ENCODE data around the gene SPACA7.

Gene SPACA7

GRCh38 chr13:112348642-112349345 is 27.4 kb upstream of the SPACA7 start:
- H3K9me3 ChIP-seq (ENCODE audit: control insufficient read depth in 5 of 5, low read length in 5 of 5): no peaks in the 10 kb centered on the region
- H3K4me1 ChIP-seq (ENCODE audit: control insufficient read depth in 5 of 5, insufficient read depth in 5 of 5, low read length in 5 of 5): peaks cover 16 to 51% (median 41%) of the 10 kb centered on the region in 5 donors

GRCh38 chr13:112349681-112350080 is 26.5 kb upstream of the SPACA7 start:
- no peak overlapping the region for H3K27ac ChIP-seq (ENCODE audit: low read depth, low read length)
- peaks cover 0 to 24% (median 7%) of the 10 kb centered on the region in 5 donors for H3K27me3 ChIP-seq (ENCODE audit: control insufficient read depth in 5 of 5, insufficient read depth in 4 of 5, low read length in 5 of 5)
- no peaks in the 10 kb centered on the region for H3K36me3 ChIP-seq (ENCODE audit: control insufficient read depth in 5 of 5, insufficient read depth in 5 of 5, low read length in 5 of 5)
- H3K4me1 ChIP-seq (ENCODE audit: control insufficient read depth in 5 of 5, insufficient read depth in 5 of 5, low read length in 5 of 5): peaks cover 16 to 51% (median 41%) of the 10 kb centered on the region in 5 donors
- no peak overlapping the region for H3K4me3 ChIP-seq (ENCODE audit: low read depth in 1 of 5, low read length in 5 of 5)
- H3K9me3 ChIP-seq (ENCODE audit: control insufficient read depth in 5 of 5, low read length in 5 of 5): no peaks in the 10 kb centered on the region
- peak overlapping the region in 1 of 5 donors; percentile 38 for H3K9ac ChIP-seq (ENCODE audit: low read length in 5 of 5)

More at GRCh38 chr13:112348642-112349345, 27.4 kb upstream of the SPACA7 start:
- peaks cover 2 to 32% (median 6%) of the 10 kb centered on the region in 5 donors for H3K27me3 ChIP-seq (ENCODE audit: control insufficient read depth in 5 of 5, insufficient read depth in 4 of 5, low read length in 5 of 5)
- no peak overlapping the region for H3K9ac ChIP-seq (ENCODE audit: low read length in 5 of 5)
- H3K27ac ChIP-seq (ENCODE audit: low read depth, low read length): no peak overlapping the region
- H3K4me3 ChIP-seq (ENCODE audit: low read depth in 1 of 5, low read length in 5 of 5): no peak overlapping the region
- no peaks in the 10 kb centered on the region for H3K36me3 ChIP-seq (ENCODE audit: control insufficient read depth in 5 of 5, insufficient read depth in 5 of 5, low read length in 5 of 5)

GRCh38 chr13:112350300-112350699 is 25.9 kb upstream of the SPACA7 start:
- Histone ChIP-seq H3K9me3 (ENCODE audit: control insufficient read depth in 5 of 5, low read length in 5 of 5) (no peaks in the 10 kb centered on the region), H3K27ac (ENCODE audit: low read depth, low read length) (no peak overlapping the region), H3K4me1 (ENCODE audit: control insufficient read depth in 5 of 5, insufficient read depth in 5 of 5, low read length in 5 of 5) (peaks cover 16 to 51% (median 41%) of the 10 kb centered on the region in 5 donors), H3K9ac (ENCODE audit: low read length in 5 of 5) (no peak overlapping the region), H3K36me3 (ENCODE audit: control insufficient read depth in 5 of 5, insufficient read depth in 5 of 5, low read length in 5 of 5) (no peaks in the 10 kb centered on the region), H3K27me3 (ENCODE audit: control insufficient read depth in 5 of 5, insufficient read depth in 4 of 5, low read length in 5 of 5) (peaks cover 0 to 24% (median 8%) of the 10 kb centered on the region in 5 donors), H3K4me3 (ENCODE audit: low read depth in 1 of 5, low read length in 5 of 5) (no peak overlapping the region)

- no peak overlapping the region for H3K27ac ChIP-seq (ENCODE audit: low read depth, low read length)
- peaks cover 0 to 16% (median 3%) of the 10 kb centered on the region in 5 donors for H3K27me3 ChIP-seq (ENCODE audit: control insufficient read depth in 5 of 5, insufficient read depth in 4 of 5, low read length in 5 of 5)
- H3K4me1 ChIP-seq (ENCODE audit: control insufficient read depth in 5 of 5, insufficient read depth in 5 of 5, low read length in 5 of 5): peaks cover 14 to 42% (median 31%) of the 10 kb centered on the region in 5 donors
- H3K4me3 ChIP-seq (ENCODE audit: low read depth in 1 of 5, low read length in 5 of 5): no peak overlapping the region
- no peaks in the 10 kb centered on the region for H3K36me3 ChIP-seq (ENCODE audit: control insufficient read depth in 5 of 5, insufficient read depth in 5 of 5, low read length in 5 of 5)
- H3K9ac ChIP-seq (ENCODE audit: low read length in 5 of 5): no peak overlapping the region
- no peaks in the 10 kb centered on the region for H3K9me3 ChIP-seq (ENCODE audit: control insufficient read depth in 5 of 5, low read length in 5 of 5)
These were observed 24.3 kb upstream of the SPACA7 start for GRCh38 chr13:112351825-112352224.

GRCh38 chr13:112353856-112354255 is 22.3 kb upstream of the SPACA7 start:
- no peak overlapping the region for H3K27ac ChIP-seq (ENCODE audit: low read depth, low read length)

GRCh38 chr13:112354330-112355273 is 21.6 kb upstream of the SPACA7 start:
- peaks cover 14 to 39% (median 29%) of the 10 kb centered on the region in 5 donors for H3K4me1 ChIP-seq (ENCODE audit: control insufficient read depth in 5 of 5, insufficient read depth in 5 of 5, low read length in 5 of 5)
- H3K4me3 ChIP-seq (ENCODE audit: low read depth in 1 of 5, low read length in 5 of 5): no peak overlapping the region
- peaks cover 0 to 3% (median 0%) of the 10 kb centered on the region in 5 donors for H3K9me3 ChIP-seq (ENCODE audit: control insufficient read depth in 5 of 5, low read length in 5 of 5)
- H3K27ac ChIP-seq (ENCODE audit: low read depth, low read length): no peak overlapping the region
- no peak overlapping the region for H3K9ac ChIP-seq (ENCODE audit: low read length in 5 of 5)
- H3K36me3 ChIP-seq (ENCODE audit: control insufficient read depth in 5 of 5, insufficient read depth in 5 of 5, low read length in 5 of 5): no peaks in the 10 kb centered on the region
- peaks cover 0 to 5% (median 0%) of the 10 kb centered on the region in 5 donors for H3K27me3 ChIP-seq (ENCODE audit: control insufficient read depth in 5 of 5, insufficient read depth in 4 of 5, low read length in 5 of 5)

More at GRCh38 chr13:112353856-112354255, 22.3 kb upstream of the SPACA7 start:
- Histone ChIP-seq H3K36me3 (ENCODE audit: control insufficient read depth in 5 of 5, insufficient read depth in 5 of 5, low read length in 5 of 5) (no peaks in the 10 kb centered on the region), H3K27me3 (ENCODE audit: control insufficient read depth in 5 of 5, insufficient read depth in 4 of 5, low read length in 5 of 5) (peaks cover 0 to 7% (median 0%) of the 10 kb centered on the region in 5 donors), H3K4me1 (ENCODE audit: control insufficient read depth in 5 of 5, insufficient read depth in 5 of 5, low read length in 5 of 5) (peaks cover 14 to 39% (median 29%) of the 10 kb centered on the region in 5 donors), H3K9me3 (ENCODE audit: control insufficient read depth in 5 of 5, low read length in 5 of 5) (peaks cover 0 to 3% (median 0%) of the 10 kb centered on the region in 5 donors), H3K9ac (ENCODE audit: low read length in 5 of 5) (no peak overlapping the region), H3K4me3 (ENCODE audit: low read depth in 1 of 5, low read length in 5 of 5) (no peak overlapping the region)

- no peak overlapping the region for H3K4me3 ChIP-seq (ENCODE audit: low read depth in 1 of 5, low read length in 5 of 5)
- peaks cover 0 to 4% (median 3%) of the 10 kb centered on the region in 5 donors for H3K9me3 ChIP-seq (ENCODE audit: control insufficient read depth in 5 of 5, low read length in 5 of 5)
- H3K36me3 ChIP-seq (ENCODE audit: control insufficient read depth in 5 of 5, insufficient read depth in 5 of 5, low read length in 5 of 5): no peaks in the 10 kb centered on the region
- no peak overlapping the region for H3K27ac ChIP-seq (ENCODE audit: low read depth, low read length)
- peaks cover 0 to 3% (median 0%) of the 10 kb centered on the region in 5 donors for H3K27me3 ChIP-seq (ENCODE audit: control insufficient read depth in 5 of 5, insufficient read depth in 4 of 5, low read length in 5 of 5)
- H3K4me1 ChIP-seq (ENCODE audit: control insufficient read depth in 5 of 5, insufficient read depth in 5 of 5, low read length in 5 of 5): peaks cover 9 to 32% (median 23%) of the 10 kb centered on the region in 5 donors
- H3K9ac ChIP-seq (ENCODE audit: low read length in 5 of 5): no peak overlapping the region
These were observed 20.8 kb upstream of the SPACA7 start for GRCh38 chr13:112355274-112355838.

- H3K4me3 ChIP-seq (ENCODE audit: low read depth in 1 of 5, low read length in 5 of 5): no peak overlapping the region
- H3K9ac ChIP-seq (ENCODE audit: low read length in 5 of 5): no peak overlapping the region
- peaks cover 0 to 3% (median 0%) of the 10 kb centered on the region in 5 donors for H3K27me3 ChIP-seq (ENCODE audit: control insufficient read depth in 5 of 5, insufficient read depth in 4 of 5, low read length in 5 of 5)
- H3K4me1 ChIP-seq (ENCODE audit: control insufficient read depth in 5 of 5, insufficient read depth in 5 of 5, low read length in 5 of 5): peaks cover 6 to 24% (median 14%) of the 10 kb centered on the region in 5 donors
- no peaks in the 10 kb centered on the region for H3K36me3 ChIP-seq (ENCODE audit: control insufficient read depth in 5 of 5, insufficient read depth in 5 of 5, low read length in 5 of 5)
- H3K9me3 ChIP-seq (ENCODE audit: control insufficient read depth in 5 of 5, low read length in 5 of 5): peaks cover 0 to 5% (median 4%) of the 10 kb centered on the region in 5 donors
- H3K27ac ChIP-seq (ENCODE audit: low read depth, low read length): no peak overlapping the region
These were observed 20.0 kb upstream of the SPACA7 start for GRCh38 chr13:112356190-112356589.

GRCh38 chr13:112358156-112358555 is 18.0 kb upstream of the SPACA7 start:
- Histone ChIP-seq H3K9me3 (ENCODE audit: control insufficient read depth in 5 of 5, low read length in 5 of 5) (peaks cover 0 to 7% (median 4%) of the 10 kb centered on the region in 5 donors), H3K4me1 (ENCODE audit: control insufficient read depth in 5 of 5, insufficient read depth in 5 of 5, low read length in 5 of 5) (peaks cover 0 to 4% (median 0%) of the 10 kb centered on the region in 5 donors)

More at GRCh38 chr13:112358156-112358555, 18.0 kb upstream of the SPACA7 start:
- peaks cover 0 to 3% (median 0%) of the 10 kb centered on the region in 5 donors for H3K27me3 ChIP-seq (ENCODE audit: control insufficient read depth in 5 of 5, insufficient read depth in 4 of 5, low read length in 5 of 5)
- no peak overlapping the region for H3K9ac ChIP-seq (ENCODE audit: low read length in 5 of 5)
- H3K4me3 ChIP-seq (ENCODE audit: low read depth in 1 of 5, low read length in 5 of 5): no peak overlapping the region
- H3K27ac ChIP-seq (ENCODE audit: low read depth, low read length): no peak overlapping the region
- no peaks in the 10 kb centered on the region for H3K36me3 ChIP-seq (ENCODE audit: control insufficient read depth in 5 of 5, insufficient read depth in 5 of 5, low read length in 5 of 5)

All from subcutaneous abdominal adipose tissue (tissue), 5 donors.